ENCODE results near the gene GMEB1.

- TF ChIP-seq CTCF (IDR thresholded peaks at IDR 0.05) (no peak), POLR2A (IDR thresholded peaks at IDR 0.05) (no peak)
Observed at GRCh38 chr1:28766532-28767183, 98.1 kb downstream of the GMEB1 start.

All from esophagus squamous epithelium (tissue), 4 donors.